DOHH2 (cell line): Measurements from ENCODE around the gene MYBL2.

Source experiments
- EZH2phosphoT487 ChIP-seq: fragments of 200-600 bp; sonication (generic); IDR thresholded peaks from 2 replicates; pipeline ENCODE4 v1.6.1; 2017; ENCODE audit warnings: borderline replicate concordance, mild to moderate bottlenecking, antibody characterized with exemption, low read length, moderate library complexity, mixed read lengths
- TF ChIP-seq, protein P1 (sequence below): fragments of 200-600 bp; sonication (generic); IDR thresholded peaks from one replicate; pipeline ENCODE4 v1.5.1; 2014; ENCODE audit warnings: antibody characterized with exemption, mild to moderate bottlenecking, low read depth, low read length; ENCODE audit not compliant: poor library complexity, severe bottlenecking

DNA sequence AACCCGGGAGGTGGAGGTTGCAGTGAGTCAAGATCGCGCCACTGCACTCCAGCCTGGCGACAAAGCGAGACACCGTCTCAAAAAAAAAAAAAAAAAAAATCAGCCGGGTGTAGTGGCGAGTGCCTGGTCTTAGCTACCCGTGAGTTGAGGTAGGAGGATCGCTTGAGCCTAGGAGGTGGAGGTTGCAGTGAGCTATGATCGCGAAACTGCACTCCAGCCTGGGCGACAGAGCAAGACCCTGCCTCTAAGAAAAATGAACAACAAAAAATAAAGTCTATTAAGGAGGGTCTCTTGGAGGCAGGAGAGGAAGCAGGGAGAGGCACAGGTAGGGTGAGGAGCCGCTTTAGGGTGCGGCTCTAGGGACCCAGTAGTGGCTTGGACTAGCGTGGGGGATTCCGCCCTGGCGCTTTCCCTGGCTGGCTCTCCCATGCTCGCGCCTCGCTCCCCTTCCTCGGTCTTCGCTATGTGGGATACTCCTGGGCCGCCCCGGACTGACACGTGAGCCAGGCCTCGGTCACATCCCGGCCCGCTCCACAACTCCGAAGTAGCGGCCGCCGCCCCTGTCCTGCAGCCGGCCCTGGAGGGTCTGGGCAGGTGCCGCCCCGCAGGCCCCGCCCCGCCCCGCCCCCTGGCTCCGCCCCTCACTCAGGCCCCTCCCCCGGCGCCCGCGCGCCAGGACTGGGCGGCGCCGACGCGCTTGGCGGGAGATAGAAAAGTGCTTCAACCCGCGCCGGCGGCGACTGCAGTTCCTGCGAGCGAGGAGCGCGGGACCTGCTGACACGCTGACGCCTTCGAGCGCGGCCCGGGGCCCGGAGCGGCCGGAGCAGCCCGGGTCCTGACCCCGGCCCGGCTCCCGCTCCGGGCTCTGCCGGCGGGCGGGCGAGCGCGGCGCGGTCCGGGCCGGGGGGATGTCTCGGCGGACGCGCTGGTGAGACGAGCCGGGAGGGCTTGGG is at the start of gene MYBL2:
- TF ChIP-seq, protein P1, sequence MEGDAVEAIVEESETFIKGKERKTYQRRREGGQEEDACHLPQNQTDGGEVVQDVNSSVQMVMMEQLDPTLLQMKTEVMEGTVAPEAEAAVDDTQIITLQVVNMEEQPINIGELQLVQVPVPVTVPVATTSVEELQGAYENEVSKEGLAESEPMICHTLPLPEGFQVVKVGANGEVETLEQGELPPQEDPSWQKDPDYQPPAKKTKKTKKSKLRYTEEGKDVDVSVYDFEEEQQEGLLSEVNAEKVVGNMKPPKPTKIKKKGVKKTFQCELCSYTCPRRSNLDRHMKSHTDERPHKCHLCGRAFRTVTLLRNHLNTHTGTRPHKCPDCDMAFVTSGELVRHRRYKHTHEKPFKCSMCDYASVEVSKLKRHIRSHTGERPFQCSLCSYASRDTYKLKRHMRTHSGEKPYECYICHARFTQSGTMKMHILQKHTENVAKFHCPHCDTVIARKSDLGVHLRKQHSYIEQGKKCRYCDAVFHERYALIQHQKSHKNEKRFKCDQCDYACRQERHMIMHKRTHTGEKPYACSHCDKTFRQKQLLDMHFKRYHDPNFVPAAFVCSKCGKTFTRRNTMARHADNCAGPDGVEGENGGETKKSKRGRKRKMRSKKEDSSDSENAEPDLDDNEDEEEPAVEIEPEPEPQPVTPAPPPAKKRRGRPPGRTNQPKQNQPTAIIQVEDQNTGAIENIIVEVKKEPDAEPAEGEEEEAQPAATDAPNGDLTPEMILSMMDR = no peak
- TF ChIP-seq EZH2phosphoT487 = no peak
